Measurements from ENCODE around the gene UBE2K. TPM values are rescaled to one million over a fixed set of nuclear protein-coding genes. Genes with fewer than 3 reads are reported as not detected.
"Not testable (repeated sequence)": the region's sequence is repeated elsewhere in the genome, so short reads cannot be mapped to it uniquely, and the experiment has no call there.

UBE2K gene
- total RNA-seq, 1 experiment from 2014 or later: 151 TPM

- Histone ChIP-seq H4K91ac (ENCODE audit: insufficient read length, low read depth, low read length) (no peak overlapping the region), H2BK120ac (ENCODE audit: low read depth, low read length, poor library complexity, severe bottlenecking) (no peak overlapping the region), H3K27me3 (ENCODE audit: insufficient read depth, low read length) (no peaks in the 10 kb centered on the region), H3K9me3 (ENCODE audit: control insufficient read depth, low read depth, low read length) (no peaks in the 10 kb centered on the region), H2BK20ac (ENCODE audit: low read depth, low read length, poor library complexity, severe bottlenecking) (no peak overlapping the region), H3K79me1 (ENCODE audit: insufficient read depth, low read depth, low read length, poor library complexity, severe bottlenecking) (no peaks in the 10 kb centered on the region), H3K18ac (ENCODE audit: insufficient read length, low read depth, low read length) (no peak overlapping the region), H3T11ph (ENCODE audit: low read length) (no peak overlapping the region), H3K14ac (ENCODE audit: insufficient read depth, low read length) (no peak overlapping the region), H3K9ac (ENCODE audit: extremely low read depth, insufficient read length, low read length) (no peak overlapping the region), H2AK5ac (ENCODE audit: insufficient read length, low read length) (no peak overlapping the region), H2BK5ac (ENCODE audit: insufficient read length, low read length) (no peak overlapping the region), H3K4ac (ENCODE audit: low read depth, low read length) (no peak overlapping the region), H2BK12ac (ENCODE audit: insufficient read length, low read depth, low read length) (no peak overlapping the region), H3K27ac (ENCODE audit: insufficient read length, low read depth, low read length) (no peak overlapping the region), H4K20me1 (ENCODE audit: control insufficient read depth, insufficient read depth, insufficient read length) (no peaks in the 10 kb centered on the region), H3K4me2 (ENCODE audit: insufficient read depth, insufficient read length, low read length) (no peak overlapping the region), H3K23ac (ENCODE audit: insufficient read length, low read depth, low read length) (no peak overlapping the region), H3K56ac (ENCODE audit: insufficient read length, low read depth, low read length) (no peak overlapping the region), H2AFZ (ENCODE audit: low read length) (no peak overlapping the region), H3K79me2 (ENCODE audit: insufficient read depth, low read length) (no peaks in the 10 kb centered on the region), H4K8ac (replicated peaks; ENCODE audit: insufficient read length, low read depth, low read length) (no peak overlapping the region), H2BK15ac (ENCODE audit: low read depth, low read length) (no peak overlapping the region), H3K4me1 (ENCODE audit: insufficient read depth, low read length) (no peaks in the 10 kb centered on the region), H3K23me2 (ENCODE audit: insufficient read length, low read depth, low read length, poor library complexity, severe bottlenecking) (no peaks in the 10 kb centered on the region), H4K5ac (ENCODE audit: insufficient read length, low read depth, low read length) (no peak overlapping the region)
- Mint-ChIP-seq H3K36me3 (ENCODE audit: insufficient read depth in 1 of 3, low read depth in 3 of 3) (no peaks in the 10 kb centered on the region; a peak in 1 of 7 replicates), H3K4me3 (no peak overlapping the region), H3K27me3 (ENCODE audit: low read depth) (no peaks in the 10 kb centered on the region), H3K9me3 (peaks cover 0 to 3% of the 10 kb centered on the region in 2 experiments; a peak in 2 of 5 replicates), H3K27ac (no peak overlapping the region), H3K4me1 (no peaks in the 10 kb centered on the region)
- no peak for DNase-seq
- TF ChIP-seq CTCF (conservative IDR thresholded peaks at IDR 0.05): no peak
- WGBS (ENCODE audit: extremely low coverage, insufficient read length, low lambda C conversion rate): no CpG with 5 or more reads among the region's 2 CpGs
These were observed 29.0 kb upstream of the UBE2K start for GRCh38 chr4:39668887-39669286.

GRCh38 chr4:39670296-39670695 lies 27.6 kb upstream of the UBE2K start:
- H3K4ac ChIP-seq (ENCODE audit: low read depth, low read length); H3K36me3 Mint-ChIP-seq (ENCODE audit: insufficient read depth in 1 of 3, low read depth in 3 of 3); H4K20me1 ChIP-seq (ENCODE audit: control insufficient read depth, insufficient read depth, insufficient read length); H2BK120ac ChIP-seq (ENCODE audit: low read depth, low read length, poor library complexity, severe bottlenecking); DNase-seq; H3K4me3 Mint-ChIP-seq; H3K79me2 ChIP-seq (ENCODE audit: insufficient read depth, low read length); H4K91ac ChIP-seq (ENCODE audit: insufficient read length, low read depth, low read length); H2BK12ac ChIP-seq (ENCODE audit: insufficient read length, low read depth, low read length); H2AK5ac ChIP-seq (ENCODE audit: insufficient read length, low read length); H3K27me3 Mint-ChIP-seq (ENCODE audit: low read depth); H3K9ac ChIP-seq (ENCODE audit: extremely low read depth, insufficient read length, low read length); H3K9me3 Mint-ChIP-seq; H2BK20ac ChIP-seq (ENCODE audit: low read depth, low read length, poor library complexity, severe bottlenecking); H2BK15ac ChIP-seq (ENCODE audit: low read depth, low read length); H3K18ac ChIP-seq (ENCODE audit: insufficient read length, low read depth, low read length); H3T11ph ChIP-seq (ENCODE audit: low read length); H2BK5ac ChIP-seq (ENCODE audit: insufficient read length, low read length); H4K8ac ChIP-seq (replicated peaks; ENCODE audit: insufficient read length, low read depth, low read length); H3K4me2 ChIP-seq (ENCODE audit: insufficient read depth, insufficient read length, low read length); H3K4me1 ChIP-seq (ENCODE audit: insufficient read depth, low read length); H3K27ac ChIP-seq (ENCODE audit: insufficient read length, low read depth, low read length); H3K27ac Mint-ChIP-seq; H3K56ac ChIP-seq (ENCODE audit: insufficient read length, low read depth, low read length); H3K23me2 ChIP-seq (ENCODE audit: insufficient read length, low read depth, low read length, poor library complexity, severe bottlenecking); H3K14ac ChIP-seq (ENCODE audit: insufficient read depth, low read length); H3K9me3 ChIP-seq (ENCODE audit: control insufficient read depth, low read depth, low read length); H3K23ac ChIP-seq (ENCODE audit: insufficient read length, low read depth, low read length); H2AFZ ChIP-seq (ENCODE audit: low read length); H3K4me1 Mint-ChIP-seq; H3K79me1 ChIP-seq (ENCODE audit: insufficient read depth, low read depth, low read length, poor library complexity, severe bottlenecking); H3K27me3 ChIP-seq (ENCODE audit: insufficient read depth, low read length); H4K5ac ChIP-seq (ENCODE audit: insufficient read length, low read depth, low read length): not testable (repeated sequence)
- WGBS (ENCODE audit: extremely low coverage, insufficient read length, low lambda C conversion rate): no CpG with 5 or more reads among the region's 1 CpG

Data from H9 (cell line).